ENCODE results near the gene ABLIM1. TPM values are rescaled to one million over a fixed set of nuclear protein-coding genes. Genes with fewer than 3 reads are reported as not detected.

ABLIM1 gene
- total RNA-seq, 4 donors from 2014 or later = 84.7 to 203 (median 150) TPM

DNA sequence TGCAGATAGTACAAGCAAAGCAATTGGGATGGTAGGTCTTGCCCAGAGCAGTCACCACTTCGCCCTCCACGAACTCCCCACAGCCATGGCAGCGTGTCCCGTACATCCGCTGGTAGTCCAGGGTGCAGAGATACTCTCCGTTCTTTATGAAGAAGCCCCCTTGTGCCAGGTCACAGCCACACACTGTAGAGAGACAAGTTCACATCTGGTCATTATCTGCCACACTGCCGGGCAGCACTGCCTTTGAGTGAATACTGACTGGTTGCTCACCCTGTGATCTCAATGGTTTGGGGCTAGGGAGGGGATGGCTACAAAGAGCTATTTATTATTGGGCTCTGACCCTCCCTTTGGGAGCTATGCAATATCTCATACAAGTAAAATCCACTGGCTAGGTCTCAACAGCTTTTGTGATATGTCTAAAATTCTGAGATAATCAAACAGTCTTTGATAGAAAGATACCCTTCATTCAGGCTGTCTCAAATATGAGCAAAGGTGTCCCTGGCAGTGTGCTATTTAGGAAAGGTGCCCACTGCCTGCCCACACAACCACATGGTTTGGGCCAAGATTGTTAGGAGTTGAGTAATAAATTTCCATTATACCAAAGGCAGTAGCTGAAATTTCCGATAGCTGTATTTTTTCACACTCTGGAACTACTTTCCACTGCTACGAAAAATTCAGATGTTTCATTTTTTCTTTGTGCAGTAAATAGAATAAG is 82.5 kb downstream of the ABLIM1 start:
- no peaks in the 10 kb centered on the region for H3K36me3 ChIP-seq
- peaks cover 22% of the 10 kb centered on the region in 2 donors for H3K4me1 ChIP-seq
- DNase-seq (peak in 1 of 2 donors; percentile 38), ATAC-seq (peak in 1 of 2 donors; percentile 45)
- peak overlapping the region in 1 of 4 donors; percentile 37 for H3K4me3 ChIP-seq
- TF ChIP-seq, protein P1, sequence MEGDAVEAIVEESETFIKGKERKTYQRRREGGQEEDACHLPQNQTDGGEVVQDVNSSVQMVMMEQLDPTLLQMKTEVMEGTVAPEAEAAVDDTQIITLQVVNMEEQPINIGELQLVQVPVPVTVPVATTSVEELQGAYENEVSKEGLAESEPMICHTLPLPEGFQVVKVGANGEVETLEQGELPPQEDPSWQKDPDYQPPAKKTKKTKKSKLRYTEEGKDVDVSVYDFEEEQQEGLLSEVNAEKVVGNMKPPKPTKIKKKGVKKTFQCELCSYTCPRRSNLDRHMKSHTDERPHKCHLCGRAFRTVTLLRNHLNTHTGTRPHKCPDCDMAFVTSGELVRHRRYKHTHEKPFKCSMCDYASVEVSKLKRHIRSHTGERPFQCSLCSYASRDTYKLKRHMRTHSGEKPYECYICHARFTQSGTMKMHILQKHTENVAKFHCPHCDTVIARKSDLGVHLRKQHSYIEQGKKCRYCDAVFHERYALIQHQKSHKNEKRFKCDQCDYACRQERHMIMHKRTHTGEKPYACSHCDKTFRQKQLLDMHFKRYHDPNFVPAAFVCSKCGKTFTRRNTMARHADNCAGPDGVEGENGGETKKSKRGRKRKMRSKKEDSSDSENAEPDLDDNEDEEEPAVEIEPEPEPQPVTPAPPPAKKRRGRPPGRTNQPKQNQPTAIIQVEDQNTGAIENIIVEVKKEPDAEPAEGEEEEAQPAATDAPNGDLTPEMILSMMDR (IDR thresholded peaks at IDR 0.05 in 4 of 5, conservative IDR thresholded peaks at IDR 0.05 in 1 of 5) = no peak
- peak; percentile 12 for TF ChIP-seq POLR2A (IDR thresholded peaks at IDR 0.05)
- H3K27me3 ChIP-seq = no peaks in the 10 kb centered on the region
- in situ Hi-C loops (cut with MboI; ENCODE audit: low sequenced_read_pairs in 4 of 4) = no loop called here
- peak overlapping the region; percentile 65 to 75 (median 72) for H3K27ac ChIP-seq
- no peaks in the 10 kb centered on the region for H3K9me3 ChIP-seq
- intact Hi-C loops (cut with DNase I; ENCODE audit: low total_unique reads) = loop anchor here (5.0 kb wide), 1 partner anchor 37 kb away; no protein-coding TSS in a partner anchor

DNA sequence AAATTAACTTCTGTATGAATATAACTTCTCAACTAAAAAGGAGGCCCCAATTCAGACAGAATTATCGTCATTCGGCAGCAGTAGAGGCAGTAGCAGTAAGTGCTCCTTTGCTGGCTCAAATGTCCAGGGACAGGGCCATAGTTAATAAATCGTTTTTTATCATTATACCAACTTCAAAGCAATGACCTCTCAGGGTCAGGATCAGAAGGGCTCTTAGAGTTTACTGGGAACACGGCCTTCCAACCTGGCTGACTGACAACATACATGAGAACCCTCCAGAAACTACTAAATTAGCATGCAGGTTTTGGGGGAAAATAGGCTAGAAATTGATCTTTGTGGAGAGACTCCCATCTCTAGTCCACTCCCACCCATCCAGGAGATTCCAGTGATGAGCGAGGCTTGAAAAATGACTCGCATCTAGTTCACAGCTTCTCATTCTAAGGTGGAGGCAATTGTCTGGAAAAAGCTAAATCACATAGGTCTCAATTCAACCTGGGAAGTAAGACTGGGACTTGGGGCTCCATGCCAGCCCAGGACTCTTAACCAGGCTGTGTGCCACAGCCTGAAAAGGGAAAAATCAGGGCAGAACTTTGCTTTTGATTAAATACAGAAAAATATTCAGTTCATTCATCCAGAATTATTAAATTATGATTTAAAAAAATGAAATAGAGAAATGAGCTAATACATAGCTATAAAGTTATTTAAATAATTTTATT is 84.6 kb downstream of the ABLIM1 start:
- no peak for DNase-seq
- TF ChIP-seq, protein P1 (IDR thresholded peaks at IDR 0.05 in 4 of 5, conservative IDR thresholded peaks at IDR 0.05 in 1 of 5) = no peak
- no peak for TF ChIP-seq POLR2A (IDR thresholded peaks at IDR 0.05)
- Histone ChIP-seq H3K36me3 (no peaks in the 10 kb centered on the region), H3K4me1 (peaks cover 22% of the 10 kb centered on the region in 2 donors), H3K9me3 (no peaks in the 10 kb centered on the region), H3K27ac (peak overlapping the region; percentile 22 to 75 (median 72)), H3K27me3 (no peaks in the 10 kb centered on the region), H3K4me3 (peak overlapping the region in 2 of 4 donors; percentile 11 to 37)
- in situ Hi-C loops (cut with MboI; ENCODE audit: low sequenced_read_pairs in 4 of 4) = loop anchor here in 1 of 4 donors (25.0 kb wide), 2 partner anchors 261 to 564 kb away; no protein-coding TSS in a partner anchor
- ATAC-seq = no peak
- intact Hi-C loops (cut with DNase I; ENCODE audit: low total_unique reads) = no loop called here

DNA sequence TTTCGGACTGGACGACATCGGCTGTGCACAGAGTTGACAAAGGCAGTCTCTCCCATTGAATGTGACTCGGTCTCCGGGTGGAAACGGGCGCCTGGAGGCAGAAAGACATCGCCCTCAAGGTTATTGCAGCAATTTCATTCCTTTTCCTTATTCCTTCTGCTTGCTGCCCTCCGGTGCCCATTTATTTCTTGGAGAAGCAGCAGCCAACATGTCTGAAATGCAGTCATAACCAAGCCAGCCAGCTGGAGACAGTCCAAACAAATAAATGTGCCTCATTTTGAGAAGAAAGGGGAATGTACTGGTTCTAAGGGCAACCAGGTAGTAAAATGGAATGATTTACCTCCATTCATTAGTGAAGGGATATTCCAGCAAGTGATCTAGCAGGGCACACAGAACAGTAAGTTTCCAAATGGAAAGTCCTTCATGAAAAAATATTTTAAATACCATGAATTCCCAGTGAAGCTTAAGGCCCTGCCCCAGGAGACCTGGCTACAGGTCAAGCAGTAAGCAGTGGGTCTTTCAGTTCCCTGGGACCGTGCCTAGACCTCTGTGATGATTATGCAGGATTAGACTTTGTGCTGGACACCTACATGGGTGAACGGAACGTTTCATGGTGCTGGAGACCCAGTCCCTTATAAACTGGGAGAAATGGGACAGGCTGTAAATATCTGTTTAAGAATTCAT is 86.6 kb downstream of the ABLIM1 start:
- H3K27ac ChIP-seq = peak overlapping the region; percentile 28 to 75 (median 50)
- intact Hi-C loops (cut with DNase I; ENCODE audit: low total_unique reads) = no loop called here
- TF ChIP-seq, protein P1 (IDR thresholded peaks at IDR 0.05 in 4 of 5, conservative IDR thresholded peaks at IDR 0.05 in 1 of 5) = no peak
- TF ChIP-seq POLR2A (IDR thresholded peaks at IDR 0.05) = no peak
- H3K9me3 ChIP-seq = no peaks in the 10 kb centered on the region
- H3K4me1 ChIP-seq = peaks cover 7 to 8% of the 10 kb centered on the region in 2 donors
- H3K4me3 ChIP-seq = no peak overlapping the region
- DNase-seq (no peak), ATAC-seq (no peak)
- no peaks in the 10 kb centered on the region for H3K36me3 ChIP-seq
- H3K27me3 ChIP-seq = no peaks in the 10 kb centered on the region
- in situ Hi-C loops (cut with MboI; ENCODE audit: low sequenced_read_pairs in 4 of 4) = loop anchor here in 1 of 4 donors (25.0 kb wide), 2 partner anchors 259 to 566 kb away; no protein-coding TSS in a partner anchor

DNA sequence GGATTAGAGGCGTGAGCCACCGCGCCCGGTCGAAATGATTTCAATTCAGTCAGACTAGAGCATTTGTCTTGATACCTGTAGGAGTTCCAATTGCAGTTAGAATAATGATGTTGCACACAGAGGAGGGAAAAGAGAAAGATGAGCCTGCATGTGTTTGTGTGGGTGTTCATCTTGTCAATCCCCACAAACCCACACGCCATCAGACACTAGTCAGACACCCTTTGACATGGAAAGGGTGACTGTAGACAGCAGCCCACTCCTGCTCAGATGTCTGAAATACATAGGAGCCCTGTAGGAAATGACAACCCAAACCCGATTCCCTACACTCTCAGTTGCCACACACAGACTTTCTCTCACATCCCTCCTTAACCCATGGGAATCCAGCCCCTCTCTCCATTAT is 92.0 kb downstream of the ABLIM1 start:
- Histone ChIP-seq H3K36me3 (no peaks in the 10 kb centered on the region), H3K27me3 (no peaks in the 10 kb centered on the region), H3K4me1 (peaks cover 0 to 2% of the 10 kb centered on the region in 2 donors), H3K4me3 (no peak overlapping the region), H3K27ac (no peak overlapping the region), H3K9me3 (no peaks in the 10 kb centered on the region)
- TF ChIP-seq POLR2A (IDR thresholded peaks at IDR 0.05) = no peak
- intact Hi-C loops (cut with DNase I; ENCODE audit: low total_unique reads) = no loop called here
- in situ Hi-C loops (cut with MboI; ENCODE audit: low sequenced_read_pairs in 4 of 4) = loop anchor here in 1 of 4 donors (25.0 kb wide), 2 partner anchors 254 to 571 kb away; no protein-coding TSS in a partner anchor
- ATAC-seq (no peak), DNase-seq (no peak)
